Lung (tissue), 12 donors: Measurements from ENCODE around the gene TMEM100. TPM values are rescaled to one million over a fixed set of nuclear protein-coding genes. Genes with fewer than 3 reads are reported as not detected.

Source experiments
- ATAC-seq: fragments of 200-7000 bp; cut with Tn5 transposase; one replicate; pipeline ENCODE4 v1.9.1; 2020; ENCODE audit warnings: moderate number of reproducible peaks; ENCODE audit not compliant: insufficient read depth, low FRiP score
- DNase-seq, 3 donors: peaks; one replicate each; pipeline ENCODE4 v3.0.0-alpha.2; 2013 to 2017
- H3K27ac ChIP-seq, 2 donors: one replicate each; pipeline ENCODE4 v1.5.1; 2013; ENCODE audit warnings: mild to moderate bottlenecking in 2 of 2, moderate library complexity in 2 of 2, control low read depth in 1 of 2, inconsistent platforms in 1 of 2, low read depth in 1 of 2, low read length in 1 of 2
- H3K27me3 ChIP-seq, 3 donors: one replicate each; pipeline ENCODE4 v1.5.1; 2013; ENCODE audit warnings: low read length in 2 of 3; ENCODE audit not compliant: control insufficient read depth in 3 of 3, insufficient read depth in 3 of 3
- H3K36me3 ChIP-seq, 4 donors: one replicate each; pipeline ENCODE4 v1.5.1; 2013; ENCODE audit warnings: low read length in 4 of 4, mild to moderate bottlenecking in 1 of 4, moderate library complexity in 1 of 4; ENCODE audit not compliant: control insufficient read depth in 4 of 4, insufficient read depth in 4 of 4
- H3K4me1 ChIP-seq, 5 donors: one replicate each; pipeline ENCODE4 v1.5.1; 2013; ENCODE audit warnings: low read length in 5 of 5, mild to moderate bottlenecking in 2 of 5, moderate library complexity in 1 of 5; ENCODE audit not compliant: control insufficient read depth in 5 of 5, insufficient read depth in 5 of 5
- H3K4me3 ChIP-seq: one replicate; pipeline ENCODE4 v1.5.1; 2013; ENCODE audit warnings: mild to moderate bottlenecking, control low read depth, moderate library complexity
- H3K9ac ChIP-seq, 2 donors: one replicate each; pipeline ENCODE4 v1.5.1; 2013; ENCODE audit warnings: low read length in 2 of 2, control low read depth in 1 of 2; ENCODE audit not compliant: insufficient read depth in 1 of 2
- H3K9me3 ChIP-seq, 4 donors: one replicate each; pipeline ENCODE4 v1.5.1; 2013; ENCODE audit warnings: low read length in 3 of 4, mild to moderate bottlenecking in 1 of 4, moderate library complexity in 1 of 4; ENCODE audit not compliant: control insufficient read depth in 4 of 4, insufficient read depth in 3 of 4
- CTCF ChIP-seq: IDR thresholded peaks from 2 replicates; pipeline ENCODE4 v1.5.1; 2012; ENCODE audit warnings: mild to moderate bottlenecking; ENCODE audit errors: control extremely low read depth, extremely low read depth
- WGBS, 2 donors: extraction: QIAGEN DNeasy Blood & Tissue Kit; methylation state at CpG; one replicate each; pipeline ENCODE4 v1.1.7; 2013; 5-methylcytosine and 5-hydroxymethylcytosine counted together
- polyA plus RNA-seq, 2 donors: library from polyadenylated mRNA; stranded (reverse); fragments of 200-250 nt; gene quantifications; one replicate each; pipeline ENCODE4 v1.2.1, GENCODE V29; 2013
- total RNA-seq, 2 donors: library from RNA; depleted of rRNA in 1 of 2; stranded (reverse); fragments of >200 nt in 1 of 2; gene quantifications; one replicate each; pipeline ENCODE4 v1.2.1, GENCODE V29; 2014 to 2021
- donor health status: control.
- donor health status: control.
- donor health status: Bipolar disorder and iron deficiency.
- donor health status: healthy.
- donor health status: DM: yes; HTN: yes; CAD: no.

Gene TMEM100
- total and polyA plus RNA-seq, 4 donors, result 63.6 to 127 (median 83.4) TPM

GRCh38 chr17:55708175-55708974 lies 14.3 kb downstream of the TMEM100 start:
- Histone ChIP-seq H3K9me3 (no peaks in the 10 kb centered on the region), H3K27ac (no peak overlapping the region), H3K27me3 (no peaks in the 10 kb centered on the region), H3K4me3 (no peak overlapping the region), H3K9ac (no peak overlapping the region), H3K4me1 (peaks cover 0 to 4% (median 0%) of the 10 kb centered on the region in 5 donors), H3K36me3 (no peaks in the 10 kb centered on the region)
- ATAC-seq (no peak), DNase-seq (no peak)
- no peak for TF ChIP-seq CTCF
- 54 to 75% methylated on average over 8 of the region's 8 CpGs for WGBS, 2 donors

- Histone ChIP-seq H3K27ac (peak overlapping the region in 1 of 2 donors; percentile 18), H3K4me1 (peaks cover 0 to 4% (median 0%) of the 10 kb centered on the region in 5 donors), H3K27me3 (no peaks in the 10 kb centered on the region), H3K4me3 (no peak overlapping the region), H3K9ac (no peak overlapping the region), H3K36me3 (no peaks in the 10 kb centered on the region), H3K9me3 (no peaks in the 10 kb centered on the region)
- DNase-seq (no peak), ATAC-seq (no peak)
- WGBS, 2 donors, result 51 to 71% methylated on average over 11 of the region's 11 CpGs
- TF ChIP-seq CTCF, result no peak
These were observed 15.6 kb downstream of the TMEM100 start for GRCh38 chr17:55706808-55707773.

- Histone ChIP-seq H3K4me1 (peaks cover 0 to 4% (median 0%) of the 10 kb centered on the region in 5 donors), H3K27ac (no peak overlapping the region), H3K36me3 (no peaks in the 10 kb centered on the region), H3K4me3 (no peak overlapping the region), H3K27me3 (no peaks in the 10 kb centered on the region), H3K9me3 (no peaks in the 10 kb centered on the region), H3K9ac (no peak overlapping the region)
- DNase-seq, result no peak
- ATAC-seq, result no peak
- TF ChIP-seq CTCF, result no peak
These were observed 16.8 kb downstream of the TMEM100 start for GRCh38 chr17:55705847-55706246.
